HEK293 (cell line): ENCODE measurements around the gene CDC42BPA.

Experiments
- FEZF1 ChIP-seq: fragments of 450-650 bp; formaldehyde crosslinking; IDR thresholded peaks from 2 replicates; pipeline ENCODE4 v1.5.1; 2016; ENCODE audit warnings: missing biosample characterization, missing genetic modification characterization
- HIC1 ChIP-seq: fragments of 450-650 bp; formaldehyde crosslinking; IDR thresholded peaks from 2 replicates; pipeline ENCODE4 v1.5.1; 2016; ENCODE audit warnings: missing biosample characterization, missing genetic modification characterization
- MYNN ChIP-seq: fragments of 450-650 bp; formaldehyde crosslinking; IDR thresholded peaks from 2 replicates; pipeline ENCODE4 v1.5.1; 2016; ENCODE audit warnings: missing biosample characterization, missing genetic modification characterization, borderline replicate concordance
- MZF1 ChIP-seq: fragments of 450-650 bp; formaldehyde crosslinking; IDR thresholded peaks from 2 replicates; pipeline ENCODE4 v1.5.1; 2017; ENCODE audit warnings: missing biosample characterization, missing genetic modification characterization, borderline replicate concordance
- OSR2 ChIP-seq: fragments of 450-650 bp; formaldehyde crosslinking; IDR thresholded peaks from 2 replicates; pipeline ENCODE4 v1.5.1; 2016; ENCODE audit warnings: missing biosample characterization, missing genetic modification characterization
- PBX3 ChIP-seq: sonication (generic); formaldehyde crosslinking; IDR thresholded peaks from 2 replicates; pipeline ENCODE4 v1.8.1; 2022; ENCODE audit warnings: mild to moderate bottlenecking, moderate library complexity, missing genetic modification reagents
- PRDM4 ChIP-seq: fragments of 450-650 bp; formaldehyde crosslinking; IDR thresholded peaks from 2 replicates; pipeline ENCODE4 v1.5.1; 2017; ENCODE audit warnings: missing biosample characterization, missing genetic modification characterization
- SCRT2 ChIP-seq: fragments of 450-650 bp; formaldehyde crosslinking; IDR thresholded peaks from 2 replicates; pipeline ENCODE4 v1.5.1; 2016; ENCODE audit warnings: missing biosample characterization, missing genetic modification characterization
- ZBTB17 ChIP-seq: fragments of 450-650 bp; formaldehyde crosslinking; IDR thresholded peaks from 2 replicates; pipeline ENCODE4 v1.5.1; 2016; ENCODE audit warnings: missing biosample characterization, missing genetic modification characterization
- ZBTB7A ChIP-seq: fragments of 450-650 bp; formaldehyde crosslinking; IDR thresholded peaks from 2 replicates; pipeline ENCODE4 v1.5.1; 2016; ENCODE audit warnings: low read depth, missing biosample characterization, missing genetic modification characterization
- ZFP41 ChIP-seq: fragments of 450-650 bp; formaldehyde crosslinking; IDR thresholded peaks from 2 replicates; pipeline ENCODE4 v1.5.1; 2016; ENCODE audit warnings: missing biosample characterization, missing genetic modification characterization, borderline replicate concordance
- ZNF138 ChIP-seq: fragments of 450-650 bp; formaldehyde crosslinking; IDR thresholded peaks from 2 replicates; pipeline ENCODE4 v1.5.1; 2016; ENCODE audit warnings: missing biosample characterization, missing genetic modification characterization, borderline replicate concordance
- ZNF157 ChIP-seq: fragments of 450-650 bp; formaldehyde crosslinking; IDR thresholded peaks from 2 replicates; pipeline ENCODE4 v1.5.1; 2016; ENCODE audit warnings: missing biosample characterization, missing genetic modification characterization
- ZNF24 ChIP-seq: fragments of 450-650 bp; formaldehyde crosslinking; IDR thresholded peaks from 2 replicates; pipeline ENCODE4 v1.5.1; 2016; ENCODE audit warnings: missing biosample characterization, missing genetic modification characterization
- ZNF248 ChIP-seq: fragments of 450-650 bp; formaldehyde crosslinking; IDR thresholded peaks from 2 replicates; pipeline ENCODE4 v1.5.1; 2017; ENCODE audit warnings: missing biosample characterization, missing genetic modification characterization
- ZNF274 ChIP-seq, 2 experiments: fragments of 200-500 bp in 1 of 2; fragments of 450-650 bp in 1 of 2; sonication (Bioruptor generic) in 1 of 2; formaldehyde crosslinking in 1 of 2; IDR thresholded peaks; 2 replicates each; pipeline versions ENCODE4 v1.5.1 to v1.6.1; 2014 to 2016; ENCODE audit warnings: borderline replicate concordance in 1 of 2, inconsistent platforms in 1 of 2, low read length in 1 of 2, missing biosample characterization in 1 of 2, missing genetic modification characterization in 1 of 2
- ZNF324 ChIP-seq: fragments of 450-650 bp; formaldehyde crosslinking; IDR thresholded peaks from 2 replicates; pipeline ENCODE4 v1.5.1; 2016; ENCODE audit warnings: missing biosample characterization, missing genetic modification characterization
- ZNF391 ChIP-seq: fragments of 450-650 bp; formaldehyde crosslinking; IDR thresholded peaks from 2 replicates; pipeline ENCODE4 v1.5.1; 2016; ENCODE audit warnings: low read depth, missing biosample characterization, missing genetic modification characterization, borderline replicate concordance
- ZNF404 ChIP-seq: fragments of 450-650 bp; formaldehyde crosslinking; IDR thresholded peaks from 2 replicates; pipeline ENCODE4 v1.5.1; 2017; ENCODE audit warnings: missing biosample characterization, missing genetic modification characterization
- ZNF423 ChIP-seq: fragments of 450-650 bp; formaldehyde crosslinking; IDR thresholded peaks from 2 replicates; pipeline ENCODE4 v1.5.1; 2016; ENCODE audit warnings: missing biosample characterization, missing genetic modification characterization
- ZNF449 ChIP-seq: fragments of 450-650 bp; formaldehyde crosslinking; IDR thresholded peaks from 2 replicates; pipeline ENCODE4 v1.5.1; 2017; ENCODE audit warnings: missing biosample characterization, mild to moderate bottlenecking, missing genetic modification characterization, moderate library complexity
- ZNF561 ChIP-seq: fragments of 450-650 bp; IDR thresholded peaks from 2 replicates; pipeline ENCODE4 v1.5.1; 2018; ENCODE audit warnings: missing biosample characterization, missing genetic modification characterization, borderline replicate concordance
- ZNF571 ChIP-seq: fragments of 450-650 bp; formaldehyde crosslinking; IDR thresholded peaks from 2 replicates; pipeline ENCODE4 v1.5.0; 2017; ENCODE audit warnings: missing biosample characterization, missing genetic modification characterization
- ZNF610 ChIP-seq: fragments of 450-650 bp; formaldehyde crosslinking; IDR thresholded peaks from 2 replicates; pipeline ENCODE4 v1.5.1; 2016; ENCODE audit warnings: missing biosample characterization, missing genetic modification characterization, borderline replicate concordance
- ZNF843 ChIP-seq: fragments of 450-650 bp; formaldehyde crosslinking; IDR thresholded peaks from 2 replicates; pipeline ENCODE4 v1.5.1; 2016; ENCODE audit warnings: missing biosample characterization, missing genetic modification characterization
- ZXDB ChIP-seq: fragments of 450-650 bp; formaldehyde crosslinking; IDR thresholded peaks from 2 replicates; pipeline ENCODE4 v1.5.1; 2016; ENCODE audit warnings: missing biosample characterization, missing genetic modification characterization
- TF ChIP-seq, protein P1 (sequence below): fragments of 450-650 bp; IDR thresholded peaks from 2 replicates; pipeline ENCODE4 v1.5.1; 2018; ENCODE audit warnings: missing biosample characterization, missing genetic modification characterization
- TF ChIP-seq, protein P2 (sequence below): fragments of 450-650 bp; formaldehyde crosslinking; IDR thresholded peaks from 2 replicates; pipeline ENCODE4 v1.5.0; 2017; ENCODE audit warnings: missing biosample characterization, missing genetic modification characterization, borderline replicate concordance

Gene CDC42BPA

DNA sequence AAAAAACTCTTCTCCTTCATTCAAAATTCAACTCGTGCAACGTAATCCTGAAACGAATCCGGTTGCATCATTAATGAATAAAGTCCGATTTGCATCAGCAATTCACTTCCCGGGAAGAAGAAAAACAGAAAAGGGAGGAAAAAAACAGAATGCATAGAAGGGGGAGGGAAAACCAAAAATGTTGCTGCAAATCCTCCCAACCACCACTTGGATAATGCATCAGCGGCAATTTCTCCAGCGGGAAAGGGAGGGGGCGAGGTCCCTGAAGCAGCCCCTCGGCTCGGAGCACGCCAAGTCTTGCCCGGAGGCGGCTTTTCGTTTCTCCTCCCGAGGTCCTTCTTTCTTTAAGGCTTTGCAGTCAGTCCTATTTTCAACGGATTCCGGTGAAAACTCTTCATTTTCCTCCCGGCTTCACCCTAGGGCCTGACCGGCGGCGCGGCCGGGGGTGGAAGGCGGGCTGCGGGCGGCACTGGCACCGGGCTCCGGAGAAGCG is 723 bp downstream of the CDC42BPA start (continued):
- TF ChIP-seq ZNF610 (tag by site-specific recombination) (0 out of 2 replicates have a peak, but pooled peaks have one; percentile 27), MYNN (tag by site-specific recombination) (no peak), ZBTB17 (tag by site-specific recombination) (peak; percentile 36; the same call in 1 of the 2 replicates), ZBTB7A (tag by site-specific recombination) (no peak), ZFP41 (tag by site-specific recombination) (no peak), ZNF324 (peak; percentile 72; the same call in 1 of the 2 replicates), HIC1 (tag by site-specific recombination) (no peak), ZNF404 (tag by site-specific recombination) (no peak), PRDM4 (tag by site-specific recombination) (no peak), ZNF24 (peak; percentile 90; the same call in 1 of the 2 replicates), ZNF449 (tag by site-specific recombination) (no peak), ZNF843 (tag by site-specific recombination) (peak; percentile 58), MZF1 (tag by site-specific recombination) (peak; percentile 56; the same call in 1 of the 2 replicates), ZXDB (tag by site-specific recombination) (peak; percentile 88), ZNF571 (tag by site-specific recombination) (no peak), ZNF391 (tag by site-specific recombination) (peak; percentile 73; the same call in 1 of the 2 replicates), OSR2 (tag by site-specific recombination) (no peak), SCRT2 (tag by site-specific recombination) (peak; percentile 68; the same call in 1 of the 2 replicates), ZNF561 (no peak; the same call in 1 of the 2 replicates), FEZF1 (tag by site-specific recombination) (peak; percentile 55; the same call in 1 of the 2 replicates), ZNF274 (IDR thresholded peaks at IDR 0.05; ENCODE audit: low read length) (no peak), ZNF274 (tag by site-specific recombination; IDR thresholded peaks at IDR 0.05; ENCODE audit: borderline replicate concordance) (no peak), PBX3 (CRISPR knock-in tag) (no peak), ZNF157 (tag by site-specific recombination) (no peak), ZNF138 (tag by site-specific recombination) (no peak), ZNF248 (tag by site-specific recombination) (no peak), ZNF423 (tag by site-specific recombination) (no peak)
- TF ChIP-seq, protein P1, sequence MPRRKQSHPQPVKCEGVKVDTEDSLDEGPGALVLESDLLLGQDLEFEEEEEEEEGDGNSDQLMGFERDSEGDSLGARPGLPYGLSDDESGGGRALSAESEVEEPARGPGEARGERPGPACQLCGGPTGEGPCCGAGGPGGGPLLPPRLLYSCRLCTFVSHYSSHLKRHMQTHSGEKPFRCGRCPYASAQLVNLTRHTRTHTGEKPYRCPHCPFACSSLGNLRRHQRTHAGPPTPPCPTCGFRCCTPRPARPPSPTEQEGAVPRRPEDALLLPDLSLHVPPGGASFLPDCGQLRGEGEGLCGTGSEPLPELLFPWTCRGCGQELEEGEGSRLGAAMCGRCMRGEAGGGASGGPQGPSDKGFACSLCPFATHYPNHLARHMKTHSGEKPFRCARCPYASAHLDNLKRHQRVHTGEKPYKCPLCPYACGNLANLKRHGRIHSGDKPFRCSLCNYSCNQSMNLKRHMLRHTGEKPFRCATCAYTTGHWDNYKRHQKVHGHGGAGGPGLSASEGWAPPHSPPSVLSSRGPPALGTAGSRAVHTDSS (tag by site-specific recombination), result no peak
- TF ChIP-seq, protein P2, sequence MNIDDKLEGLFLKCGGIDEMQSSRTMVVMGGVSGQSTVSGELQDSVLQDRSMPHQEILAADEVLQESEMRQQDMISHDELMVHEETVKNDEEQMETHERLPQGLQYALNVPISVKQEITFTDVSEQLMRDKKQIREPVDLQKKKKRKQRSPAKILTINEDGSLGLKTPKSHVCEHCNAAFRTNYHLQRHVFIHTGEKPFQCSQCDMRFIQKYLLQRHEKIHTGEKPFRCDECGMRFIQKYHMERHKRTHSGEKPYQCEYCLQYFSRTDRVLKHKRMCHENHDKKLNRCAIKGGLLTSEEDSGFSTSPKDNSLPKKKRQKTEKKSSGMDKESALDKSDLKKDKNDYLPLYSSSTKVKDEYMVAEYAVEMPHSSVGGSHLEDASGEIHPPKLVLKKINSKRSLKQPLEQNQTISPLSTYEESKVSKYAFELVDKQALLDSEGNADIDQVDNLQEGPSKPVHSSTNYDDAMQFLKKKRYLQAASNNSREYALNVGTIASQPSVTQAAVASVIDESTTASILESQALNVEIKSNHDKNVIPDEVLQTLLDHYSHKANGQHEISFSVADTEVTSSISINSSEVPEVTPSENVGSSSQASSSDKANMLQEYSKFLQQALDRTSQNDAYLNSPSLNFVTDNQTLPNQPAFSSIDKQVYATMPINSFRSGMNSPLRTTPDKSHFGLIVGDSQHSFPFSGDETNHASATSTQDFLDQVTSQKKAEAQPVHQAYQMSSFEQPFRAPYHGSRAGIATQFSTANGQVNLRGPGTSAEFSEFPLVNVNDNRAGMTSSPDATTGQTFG, result no peak
